ENCODE data around the gene REV3L.
"Not testable (repeated sequence)": the region's sequence is repeated elsewhere in the genome, so short reads cannot be mapped to it uniquely, and the experiment has no call there.

Gene REV3L

DNA sequence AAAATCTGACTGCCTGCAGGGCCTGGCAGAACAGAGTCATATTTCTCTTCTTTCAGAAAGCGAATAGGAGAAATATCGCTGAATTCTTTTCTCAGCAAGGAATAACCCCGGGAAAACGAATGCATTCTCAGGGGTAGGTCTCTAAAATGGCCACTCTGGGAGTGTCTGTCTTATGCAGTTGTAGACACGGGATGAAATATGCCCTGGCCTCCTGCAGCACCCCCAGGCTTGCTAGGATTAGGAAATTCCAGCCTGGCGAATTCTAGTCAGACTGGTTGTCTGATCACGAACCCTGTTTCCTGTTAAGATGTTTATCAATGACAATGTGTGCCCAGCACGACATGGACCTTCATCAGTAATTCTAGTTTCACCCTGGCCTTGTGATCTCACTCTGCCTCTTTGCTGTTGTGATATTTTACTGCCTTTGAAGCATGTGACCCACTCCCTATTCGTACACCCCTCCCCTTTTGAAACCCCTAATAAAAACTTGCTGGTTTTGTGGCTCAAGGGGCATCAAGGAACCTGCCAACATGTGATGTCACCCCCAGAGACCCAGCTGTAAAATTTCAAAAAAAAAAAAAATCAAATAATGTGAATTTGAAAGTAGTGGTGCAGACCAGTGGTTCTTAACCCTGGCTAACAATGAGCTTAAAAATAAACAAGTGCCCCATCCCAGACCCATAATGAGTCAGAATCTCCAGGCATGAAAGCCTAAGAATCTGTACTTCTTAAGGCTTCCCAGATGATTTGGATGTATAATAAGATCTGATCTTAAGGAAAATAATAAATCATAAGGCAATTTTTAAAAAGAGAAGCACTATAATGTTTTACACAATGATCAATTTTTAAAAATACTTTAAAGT, 181.8 kb downstream of the REV3L start:
- WGBS, 2 experiments (ENCODE audit: insufficient coverage in 2 of 2): 92 to 97% methylated on average over 8 of the region's 9 CpGs
- H3K36me3 ChIP-seq (ENCODE audit: control insufficient read depth, insufficient read depth, low read length): peaks cover 25% of the 10 kb centered on the region
- H3K27ac ChIP-seq (ENCODE audit: low read depth, low read length, severe bottlenecking); H3K9me3 ChIP-seq (ENCODE audit: control insufficient read depth, low read length); H3K4me1 ChIP-seq (ENCODE audit: control insufficient read depth, insufficient read depth, low read length, poor library complexity, severe bottlenecking); H3K4me3 ChIP-seq (ENCODE audit: extremely low read depth, insufficient read depth, low read length, poor library complexity, severe bottlenecking): not testable (repeated sequence)

DNA sequence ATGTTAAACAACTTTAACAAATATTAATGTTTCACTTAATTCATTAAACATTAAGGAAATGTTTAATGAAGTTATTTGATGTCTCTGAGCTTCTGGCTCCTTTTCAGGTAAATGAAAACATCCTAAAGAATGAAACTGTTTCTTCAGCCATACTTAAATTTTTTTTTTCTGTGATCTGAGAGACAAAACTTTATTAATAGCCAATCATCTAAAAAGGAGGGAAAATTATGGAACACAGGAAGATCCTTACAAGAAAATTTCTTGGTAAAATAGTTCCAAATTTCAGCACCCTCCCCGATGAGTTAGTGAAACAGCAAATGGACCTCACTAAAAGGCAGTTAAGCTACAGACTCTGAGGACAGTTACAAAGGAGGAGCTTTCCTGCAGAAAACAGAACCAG, 185.2 kb downstream of the REV3L start:
- Histone ChIP-seq H3K36me3 (ENCODE audit: control insufficient read depth, insufficient read depth, low read length) (peaks cover 24% of the 10 kb centered on the region), H3K9me3 (ENCODE audit: control insufficient read depth, low read length) (no peaks in the 10 kb centered on the region), H3K4me3 (ENCODE audit: extremely low read depth, insufficient read depth, low read length, poor library complexity, severe bottlenecking) (no peak overlapping the region), H3K27ac (ENCODE audit: low read depth, low read length, severe bottlenecking) (no peak overlapping the region), H3K4me1 (ENCODE audit: control insufficient read depth, insufficient read depth, low read length, poor library complexity, severe bottlenecking) (no peaks in the 10 kb centered on the region)
- WGBS, 2 experiments (ENCODE audit: insufficient coverage in 2 of 2): 100% methylated on average over 1 of the region's 1 CpG; no CpG with 5 or more reads in 1 of the 2 experiments

- Histone ChIP-seq H3K4me3 (ENCODE audit: extremely low read depth, insufficient read depth, low read length, poor library complexity, severe bottlenecking) (no peak overlapping the region), H3K9me3 (ENCODE audit: control insufficient read depth, low read length) (no peaks in the 10 kb centered on the region), H3K27ac (ENCODE audit: low read depth, low read length, severe bottlenecking) (no peak overlapping the region), H3K36me3 (ENCODE audit: control insufficient read depth, insufficient read depth, low read length) (peaks cover 14% of the 10 kb centered on the region), H3K4me1 (ENCODE audit: control insufficient read depth, insufficient read depth, low read length, poor library complexity, severe bottlenecking) (no peaks in the 10 kb centered on the region)
- 94 to 95% methylated on average over 3 to 6 of the region's 7 CpGs for WGBS, 2 experiments (ENCODE audit: insufficient coverage in 2 of 2)
Measured at GRCh38 chr6:111294374-111294967, 188.5 kb downstream of the REV3L start.

DNA sequence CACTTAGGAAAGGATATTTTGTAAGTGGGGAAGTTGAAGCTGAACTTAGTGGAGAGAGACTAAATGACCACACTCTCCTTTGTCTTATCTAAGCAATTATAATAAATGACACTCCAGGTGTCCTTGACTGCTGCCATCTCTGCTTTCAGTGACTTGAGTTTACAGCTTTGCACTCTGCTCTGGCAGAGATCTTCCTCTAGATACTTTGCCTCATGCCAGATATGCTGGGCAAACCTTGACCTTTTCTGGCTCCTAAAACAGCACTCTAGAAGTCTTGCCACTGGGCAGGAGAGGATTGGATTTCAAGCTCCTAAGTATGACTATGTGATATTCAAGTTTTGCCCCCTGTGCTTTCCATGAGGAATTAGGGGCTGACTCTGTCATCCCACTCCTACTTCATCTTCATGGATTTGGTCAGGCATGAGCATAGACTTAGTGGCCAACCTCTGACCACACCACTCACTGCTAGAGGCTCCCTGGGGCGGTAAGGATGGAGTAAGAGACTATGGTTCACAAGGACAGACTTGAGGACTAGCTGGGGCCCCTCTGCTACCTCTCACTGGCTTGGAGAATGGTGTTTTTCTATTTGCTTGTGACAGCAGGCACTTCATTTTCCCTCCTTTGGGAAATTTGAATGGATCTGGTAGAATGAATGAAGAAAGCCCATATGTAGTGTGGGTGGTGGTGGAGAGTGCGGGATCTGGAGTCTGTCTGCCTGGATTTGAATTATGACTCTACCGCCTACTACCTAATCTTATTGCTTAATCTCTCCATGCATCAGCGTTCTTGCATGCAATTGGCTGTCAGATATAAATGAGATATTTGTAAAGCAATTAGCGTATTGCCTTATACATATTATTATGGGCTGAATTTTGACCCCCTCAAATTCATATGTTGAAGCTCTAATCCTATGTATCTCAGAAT, 191.4 kb downstream of the REV3L start:
- Histone ChIP-seq H3K4me1 (ENCODE audit: control insufficient read depth, insufficient read depth, low read length, poor library complexity, severe bottlenecking) (no peaks in the 10 kb centered on the region), H3K9me3 (ENCODE audit: control insufficient read depth, low read length) (no peaks in the 10 kb centered on the region), H3K4me3 (ENCODE audit: extremely low read depth, insufficient read depth, low read length, poor library complexity, severe bottlenecking) (no peak overlapping the region), H3K27ac (ENCODE audit: low read depth, low read length, severe bottlenecking) (no peak overlapping the region), H3K36me3 (ENCODE audit: control insufficient read depth, insufficient read depth, low read length) (peaks cover 12% of the 10 kb centered on the region)
- WGBS, 2 experiments (ENCODE audit: insufficient coverage in 2 of 2): no CpG with 5 or more reads among the region's 5 CpGs

GRCh38 chr6:111290689-111291335, 192.2 kb downstream of the REV3L start:
- WGBS, 2 experiments (ENCODE audit: insufficient coverage in 2 of 2): 82 to 92% methylated on average over 4 of the region's 5 CpGs
- not testable (repeated sequence) for H3K36me3 ChIP-seq (ENCODE audit: control insufficient read depth, insufficient read depth, low read length); H3K9me3 ChIP-seq (ENCODE audit: control insufficient read depth, low read length); H3K4me1 ChIP-seq (ENCODE audit: control insufficient read depth, insufficient read depth, low read length, poor library complexity, severe bottlenecking); H3K4me3 ChIP-seq (ENCODE audit: extremely low read depth, insufficient read depth, low read length, poor library complexity, severe bottlenecking); H3K27ac ChIP-seq (ENCODE audit: low read depth, low read length, severe bottlenecking)

DNA sequence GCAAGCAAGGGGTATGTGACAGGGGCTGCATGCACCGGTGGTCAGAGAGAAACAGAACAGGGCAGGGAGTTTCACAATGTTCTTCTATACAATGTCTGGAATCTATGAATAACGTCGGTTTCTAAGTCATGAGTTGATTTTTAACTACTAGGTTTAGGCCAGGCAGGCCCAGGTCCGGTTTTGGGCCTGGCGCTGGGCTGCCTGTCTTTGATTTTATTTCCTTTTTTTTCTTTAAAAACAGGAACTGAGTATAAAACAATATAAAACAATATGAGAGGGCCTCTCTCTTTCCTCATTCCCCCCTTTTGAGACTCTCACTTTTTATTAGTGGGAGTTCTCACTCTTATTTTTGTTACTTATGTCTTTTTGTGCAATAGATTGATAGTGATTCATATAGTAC, 198.7 kb downstream of the REV3L start:
- not testable (repeated sequence) for H3K9me3 ChIP-seq (ENCODE audit: control insufficient read depth, low read length); H3K4me3 ChIP-seq (ENCODE audit: extremely low read depth, insufficient read depth, low read length, poor library complexity, severe bottlenecking); H3K27ac ChIP-seq (ENCODE audit: low read depth, low read length, severe bottlenecking); H3K4me1 ChIP-seq (ENCODE audit: control insufficient read depth, insufficient read depth, low read length, poor library complexity, severe bottlenecking)
- peaks cover 33% of the 10 kb centered on the region for H3K36me3 ChIP-seq (ENCODE audit: control insufficient read depth, insufficient read depth, low read length)
- WGBS, 2 experiments (ENCODE audit: insufficient coverage in 2 of 2): 74% methylated on average over 3 of the region's 5 CpGs; no CpG with 5 or more reads in 1 of the 2 experiments

- H3K9me3 ChIP-seq (ENCODE audit: control insufficient read depth, low read length): no peaks in the 10 kb centered on the region
- peaks cover 36% of the 10 kb centered on the region for H3K36me3 ChIP-seq (ENCODE audit: control insufficient read depth, insufficient read depth, low read length)
- no peak overlapping the region for H3K27ac ChIP-seq (ENCODE audit: low read depth, low read length, severe bottlenecking)
- 75 to 100% methylated on average over 1 to 2 of the region's 2 CpGs for WGBS, 2 experiments (ENCODE audit: insufficient coverage in 2 of 2)
- no peak overlapping the region for H3K4me3 ChIP-seq (ENCODE audit: extremely low read depth, insufficient read depth, low read length, poor library complexity, severe bottlenecking)
- H3K4me1 ChIP-seq (ENCODE audit: control insufficient read depth, insufficient read depth, low read length, poor library complexity, severe bottlenecking): no peaks in the 10 kb centered on the region
Measured at GRCh38 chr6:111283707-111284106, 199.3 kb downstream of the REV3L start.

GRCh38 chr6:111282515-111282914, 200.5 kb downstream of the REV3L start:
- no peak overlapping the region for H3K4me3 ChIP-seq (ENCODE audit: extremely low read depth, insufficient read depth, low read length, poor library complexity, severe bottlenecking)
- peaks cover 48% of the 10 kb centered on the region for H3K36me3 ChIP-seq (ENCODE audit: control insufficient read depth, insufficient read depth, low read length)
- WGBS, 2 experiments (ENCODE audit: insufficient coverage in 2 of 2): no CpG with 5 or more reads among the region's 1 CpG
- H3K27ac ChIP-seq (ENCODE audit: low read depth, low read length, severe bottlenecking): no peak overlapping the region
- no peaks in the 10 kb centered on the region for H3K4me1 ChIP-seq (ENCODE audit: control insufficient read depth, insufficient read depth, low read length, poor library complexity, severe bottlenecking)
- H3K9me3 ChIP-seq (ENCODE audit: control insufficient read depth, low read length): no peaks in the 10 kb centered on the region

GRCh38 chr6:111280445-111280955, 202.5 kb downstream of the REV3L start:
- Histone ChIP-seq H3K27ac (ENCODE audit: low read depth, low read length, severe bottlenecking) (no peak overlapping the region), H3K4me1 (ENCODE audit: control insufficient read depth, insufficient read depth, low read length, poor library complexity, severe bottlenecking) (no peaks in the 10 kb centered on the region), H3K36me3 (ENCODE audit: control insufficient read depth, insufficient read depth, low read length) (peaks cover 68% of the 10 kb centered on the region), H3K4me3 (ENCODE audit: extremely low read depth, insufficient read depth, low read length, poor library complexity, severe bottlenecking) (no peak overlapping the region), H3K9me3 (ENCODE audit: control insufficient read depth, low read length) (no peaks in the 10 kb centered on the region)
- no CpG with 5 or more reads among the region's 4 CpGs for WGBS, 2 experiments (ENCODE audit: insufficient coverage in 2 of 2)

- Histone ChIP-seq H3K36me3 (ENCODE audit: control insufficient read depth, insufficient read depth, low read length) (peaks cover 82% of the 10 kb centered on the region), H3K4me3 (ENCODE audit: extremely low read depth, insufficient read depth, low read length, poor library complexity, severe bottlenecking) (no peak overlapping the region), H3K9me3 (ENCODE audit: control insufficient read depth, low read length) (no peaks in the 10 kb centered on the region), H3K27ac (ENCODE audit: low read depth, low read length, severe bottlenecking) (no peak overlapping the region), H3K4me1 (ENCODE audit: control insufficient read depth, insufficient read depth, low read length, poor library complexity, severe bottlenecking) (no peaks in the 10 kb centered on the region)
- 90 to 91% methylated on average over 1 to 2 of the region's 2 CpGs for WGBS, 2 experiments (ENCODE audit: insufficient coverage in 2 of 2)
Measured at GRCh38 chr6:111278731-111279130, 204.3 kb downstream of the REV3L start.
